SJCRH30 (cell line): ENCODE data around the gene MIER2. TPM values are rescaled to one million over a fixed set of nuclear protein-coding genes. Genes with fewer than 3 reads are reported as not detected.
"Not testable (repeated sequence)": the region's sequence is repeated elsewhere in the genome, so short reads cannot be mapped to it uniquely, and the experiment has no call there.

Experiments
- DNase-seq, 2 experiments: peaks; one replicate each; pipeline ENCODE4 v3.0.0-alpha.2; 2015 to 2020
- H3K27ac ChIP-seq: fragments of 250-450 bp; sonication (Bioruptor Pico); 2 replicates; pipeline ENCODE4 v1.5.1; 2020; ENCODE audit warnings: mild to moderate bottlenecking, moderate library complexity
- H3K27me3 ChIP-seq: fragments of 250-450 bp; sonication (Bioruptor Pico); 2 replicates; pipeline ENCODE4 v1.5.1; 2020; ENCODE audit warnings: mild to moderate bottlenecking, moderate library complexity
- H3K36me3 ChIP-seq: fragments of 250-450 bp; sonication (Bioruptor Pico); 2 replicates; pipeline ENCODE4 v1.5.1; 2020; ENCODE audit warnings: mild to moderate bottlenecking, moderate library complexity
- H3K4me1 ChIP-seq: fragments of 250-450 bp; sonication (Bioruptor Pico); 2 replicates; pipeline ENCODE4 v1.5.1; 2020; ENCODE audit warnings: mild to moderate bottlenecking, moderate library complexity
- H3K4me3 ChIP-seq: fragments of 250-450 bp; sonication (Bioruptor Pico); 2 replicates; pipeline ENCODE4 v1.5.1; 2020; ENCODE audit warnings: mild to moderate bottlenecking, moderate library complexity
- H3K9me3 ChIP-seq: fragments of 250-450 bp; sonication (Bioruptor Pico); replicated peaks from 2 replicates; pipeline ENCODE4 v1.5.1; 2020; ENCODE audit warnings: mild to moderate bottlenecking, moderate library complexity
- total RNA-seq: library from RNA; depleted of rRNA; stranded (reverse); fragments of >200 nt; shearing (Covaris generic); gene quantifications from 2 replicates; pipeline ENCODE4 v1.2.3, GENCODE V29; 2014; rRNA removed

Gene MIER2
- total RNA-seq, 1 experiment from 2014 or later: 18.5 TPM

GRCh38 chr19:273393-273792 is 71.2 kb downstream of the MIER2 start:
- H3K4me3 ChIP-seq: no peak overlapping the region
- H3K27ac ChIP-seq: no peak overlapping the region
- no peak for DNase-seq
- no peaks in the 10 kb centered on the region; the same call in 1 of the 2 replicates for H3K27me3 ChIP-seq
- no peaks in the 10 kb centered on the region for H3K9me3 ChIP-seq
- no peaks in the 10 kb centered on the region for H3K4me1 ChIP-seq
- no peaks in the 10 kb centered on the region for H3K36me3 ChIP-seq

- Histone ChIP-seq H3K4me3 (no peak overlapping the region), H3K27ac (no peak overlapping the region), H3K4me1 (no peaks in the 10 kb centered on the region), H3K9me3 (no peaks in the 10 kb centered on the region), H3K27me3 (no peaks in the 10 kb centered on the region), H3K36me3 (no peaks in the 10 kb centered on the region)
- no peak for DNase-seq
Measured at GRCh38 chr19:271856-272255, 72.7 kb downstream of the MIER2 start.

GRCh38 chr19:270766-271318 is 73.8 kb downstream of the MIER2 start:
- H3K4me3 ChIP-seq, H3K9me3 ChIP-seq, H3K27ac ChIP-seq, H3K4me1 ChIP-seq, H3K27me3 ChIP-seq, DNase-seq, H3K36me3 ChIP-seq: not testable (repeated sequence)

- peaks cover 3% of the 10 kb centered on the region; the same call in 1 of the 2 replicates for H3K27me3 ChIP-seq
- H3K9me3 ChIP-seq: no peaks in the 10 kb centered on the region
- H3K27ac ChIP-seq: no peak overlapping the region
- no peaks in the 10 kb centered on the region for H3K36me3 ChIP-seq
- H3K4me1 ChIP-seq: no peaks in the 10 kb centered on the region
- no peak for DNase-seq
- H3K4me3 ChIP-seq: no peak overlapping the region
Measured at GRCh38 chr19:269241-269640, 75.4 kb downstream of the MIER2 start.

GRCh38 chr19:262125-262524 is 82.5 kb downstream of the MIER2 start:
- H3K27me3 ChIP-seq: peaks cover 3% of the 10 kb centered on the region; the same call in 1 of the 2 replicates
- H3K36me3 ChIP-seq: no peaks in the 10 kb centered on the region
- H3K4me1 ChIP-seq: no peaks in the 10 kb centered on the region
- no peak overlapping the region for H3K4me3 ChIP-seq
- no peak overlapping the region for H3K27ac ChIP-seq
- no peaks in the 10 kb centered on the region for H3K9me3 ChIP-seq
- no peak for DNase-seq

GRCh38 chr19:256804-257203 is 87.8 kb downstream of the MIER2 start:
- H3K4me3 ChIP-seq, DNase-seq, H3K27ac ChIP-seq, H3K27me3 ChIP-seq, H3K9me3 ChIP-seq, H3K4me1 ChIP-seq, H3K36me3 ChIP-seq: not testable (repeated sequence)

Other genes with a start within 250 kb of the MIER2 start
- 0.08 TPM in 1 of 2 replicates, not detected in the other for gene OR4F17, start 237.7 kb downstream of the MIER2 start, total RNA-seq
- 0.04 TPM in 1 of 2 replicates, not detected in the other for gene PLPP2, start 53.4 kb downstream of the MIER2 start, total RNA-seq
- 0.51 and 0.73 TPM in 2 replicates for gene C2CD4C, start 64.4 kb upstream of the MIER2 start, total RNA-seq
- gene SHC2, start 116.2 kb upstream of the MIER2 start, total RNA-seq: 0.12 and 0.23 TPM in 2 replicates
- gene MADCAM1, start 151.7 kb upstream of the MIER2 start, total RNA-seq: 0.18 TPM in 1 of 2 replicates, not detected in the other
- gene TPGS1, start 162.7 kb upstream of the MIER2 start, total RNA-seq: 7.3 and 9.6 TPM in 2 replicates
- 76.2 and 92.3 TPM in 2 replicates for gene CDC34, start 187.0 kb upstream of the MIER2 start, total RNA-seq
- not detected in 2 replicates for gene GZMM, start 199.3 kb upstream of the MIER2 start, total RNA-seq
- gene BSG, start 227.8 kb upstream of the MIER2 start, total RNA-seq: 546 and 582 TPM in 2 replicates
- gene HCN2, start 245.1 kb upstream of the MIER2 start, total RNA-seq: 0.14 and 0.30 TPM in 2 replicates